HepG2 (cell line): ENCODE data around the gene MAN1B1. TPM values are rescaled to one million over a fixed set of nuclear protein-coding genes. Genes with fewer than 3 reads are reported as not detected.

Source experiments
- ATAC-seq: fragments of 200-7000 bp; cut with Tn5 transposase; 3 replicates; pipeline ENCODE4 v1.9.1; 2020; ENCODE audit warnings: mild to moderate bottlenecking, moderate library complexity
- BruUV-seq: library from RNA; stranded (reverse); fragments of 400-500 nt; replicated peaks from 2 replicates; lab custom pipeline; 2021; lab: Mats Ljungman, UMichigan
- CTCF ChIA-PET: fragments of 300-600 bp; formaldehyde crosslinking; extraction: SDS; loops from one replicate; lab custom pipeline; 2021; ENCODE audit warnings: low total read pairs, inconsistent platforms, low intra/inter-chr PET ratio; lab: Yijun Ruan, JAX
- POLR2A ChIA-PET: fragments of 350-600 bp; sonication (Branson Sonifier 250); formaldehyde crosslinking; loops from one replicate; lab custom pipeline; 2020; ENCODE audit warnings: antibody characterized with exemption, inconsistent platforms; lab: Yijun Ruan, JAX
- DNase-seq: peaks from one replicate; pipeline ENCODE4 v3.0.0-alpha.2; 2015; ENCODE audit warnings: low spot score
- FAIRE-seq: peaks from 3 replicates; lab custom pipeline; 2011; peaks lifted over from hg19 to GRCh38; lab: Jason Lieb, UNC
- H2AFZ ChIP-seq: one replicate; pipeline ENCODE4 v1.6.1; 2011; ENCODE audit warnings: low read length, inconsistent platforms
- H3K27ac ChIP-seq: fragments of 300-600 bp; 3 replicates; pipeline ENCODE4 v1.8.0; 2011; ENCODE audit warnings: mixed run types, mild to moderate bottlenecking, mixed read lengths, low read length, inconsistent platforms; ENCODE audit not compliant: insufficient read depth; ENCODE audit errors: extremely low read length
- H3K27me3 ChIP-seq, 2 experiments: fragments of 200-600 bp in 1 of 2; 2 replicates in 1 of 2; 3 replicates in 1 of 2; pipeline versions ENCODE4 v1.6.0 to v1.8.0; 2011; ENCODE audit warnings: low read length in 2 of 2, mild to moderate bottlenecking in 2 of 2, moderate library complexity in 2 of 2, inconsistent platforms in 1 of 2; ENCODE audit not compliant: insufficient read depth in 2 of 2, control insufficient read depth in 1 of 2
- H3K36me3 ChIP-seq, 2 experiments: fragments of 200-600 bp in 1 of 2; replicated peaks in 1 of 2; 2 replicates in 1 of 2; 3 replicates in 1 of 2; pipeline versions ENCODE4 v1.5.1 to v1.8.0; 2011; ENCODE audit warnings: low read length in 2 of 2, inconsistent platforms in 1 of 2; ENCODE audit not compliant: insufficient read depth in 2 of 2, control insufficient read depth in 1 of 2
- H3K4me1 ChIP-seq: 2 replicates; pipeline ENCODE4 v1.5.1; 2012; ENCODE audit warnings: low read length, inconsistent platforms; ENCODE audit not compliant: insufficient read depth
- H3K4me2 ChIP-seq: 2 replicates; pipeline ENCODE4 v1.6.0; 2011; ENCODE audit warnings: low read depth, low read length, inconsistent platforms
- H3K4me3 ChIP-seq, 3 experiments: fragments of 200-600 bp in 1 of 3; sonication (generic), shearing (Covaris generic) in 1 of 3; replicated peaks in 1 of 3; 2 replicates each; pipeline ENCODE4 v1.5.1; 2011 to 2016; ENCODE audit warnings: low read length in 3 of 3, inconsistent platforms in 2 of 3, low read depth in 2 of 3, mild to moderate bottlenecking in 2 of 3, control low read depth in 1 of 3, mixed read lengths in 1 of 3; ENCODE audit not compliant: insufficient read depth in 1 of 3
- H3K79me2 ChIP-seq: one replicate; pipeline ENCODE4 v1.6.1; 2011; ENCODE audit warnings: low read length, inconsistent platforms; ENCODE audit not compliant: insufficient read depth
- H3K9ac ChIP-seq: 2 replicates; pipeline ENCODE4 v1.6.0; 2011; ENCODE audit warnings: mild to moderate bottlenecking, low read depth, low read length, inconsistent platforms; ENCODE audit not compliant: insufficient read depth
- H3K9me3 ChIP-seq: 2 replicates; pipeline ENCODE4 v1.5.1; 2012; ENCODE audit warnings: mild to moderate bottlenecking, low read length
- H4K20me1 ChIP-seq: 2 replicates; pipeline ENCODE4 v1.6.0; 2011; ENCODE audit warnings: inconsistent platforms, mild to moderate bottlenecking, low read length, moderate library complexity; ENCODE audit not compliant: insufficient read depth
- AGO2 ChIP-seq: fragments of 200-400 bp; formaldehyde crosslinking; optimal IDR thresholded peaks from 2 replicates; pipeline ENCODE3; 2017; ENCODE audit warnings: mild to moderate bottlenecking, low read depth, low read length, moderate library complexity
- ARID3A ChIP-seq: IDR thresholded peaks from 2 replicates; pipeline ENCODE4 v1.6.1; 2012; ENCODE audit warnings: low read depth, low read length, improper control_type of control experiment
- E2F5 ChIP-seq: sonication (generic); formaldehyde crosslinking; conservative IDR thresholded peaks from 2 replicates; pipeline ENCODE4 v1.4.0; 2020; ENCODE audit warnings: missing genetic modification reagents
- GABPB1 ChIP-seq: IDR thresholded peaks from 2 replicates; pipeline ENCODE4 v1.6.1; 2016; ENCODE audit warnings: mild to moderate bottlenecking, missing genetic modification reagents, moderate library complexity, missing compliant biosample characterization
- KDM6A ChIP-seq: IDR thresholded peaks from 2 replicates; pipeline ENCODE4 v1.6.1; 2016; ENCODE audit warnings: low read depth
- KLF13 ChIP-seq: sonication (generic); formaldehyde crosslinking; IDR thresholded peaks from 2 replicates; pipeline ENCODE4 v1.4.0; 2020; ENCODE audit warnings: mild to moderate bottlenecking, missing genetic modification reagents
- MAF1 ChIP-seq: sonication (generic); formaldehyde crosslinking; IDR thresholded peaks from 2 replicates; pipeline ENCODE4 v1.5.0; 2020; ENCODE audit warnings: missing genetic modification reagents, borderline replicate concordance
- NCOA5 ChIP-seq: sonication (generic); formaldehyde crosslinking; IDR thresholded peaks from 2 replicates; pipeline ENCODE4 v1.4.0; 2020; ENCODE audit warnings: missing genetic modification reagents
- RBM39 ChIP-seq: fragments of 200-400 bp; formaldehyde crosslinking; IDR thresholded peaks from one replicate; pipeline ENCODE4 v1.6.1; 2018; ENCODE audit warnings: antibody characterized with exemption, mild to moderate bottlenecking, low read depth, low read length; ENCODE audit not compliant: poor library complexity, severe bottlenecking
- RFXAP ChIP-seq: sonication (generic); formaldehyde crosslinking; IDR thresholded peaks from 2 replicates; pipeline ENCODE4 v1.4.0; 2020; ENCODE audit warnings: missing genetic modification reagents, borderline replicate concordance
- SNAI1 ChIP-seq: sonication (generic); formaldehyde crosslinking; IDR thresholded peaks from 2 replicates; pipeline ENCODE4 v1.5.0; 2020; ENCODE audit warnings: mild to moderate bottlenecking, missing genetic modification reagents, borderline replicate concordance
- ZNF205 ChIP-seq: IDR thresholded peaks from 2 replicates; pipeline ENCODE4 v1.6.1; 2018; ENCODE audit warnings: missing biosample characterization, missing genetic modification reagents
- ZNF615 ChIP-seq: sonication (generic); formaldehyde crosslinking; IDR thresholded peaks from 2 replicates; pipeline ENCODE4 v1.5.0; 2020; ENCODE audit warnings: mild to moderate bottlenecking, missing genetic modification reagents, borderline replicate concordance
- ZNF629 ChIP-seq: sonication (generic); formaldehyde crosslinking; conservative IDR thresholded peaks from 2 replicates; pipeline ENCODE4 v1.5.0; 2020; ENCODE audit warnings: missing genetic modification reagents
- ZNF768 ChIP-seq: sonication (generic); formaldehyde crosslinking; IDR thresholded peaks from 2 replicates; pipeline ENCODE4 v1.4.0; 2020; ENCODE audit warnings: missing genetic modification reagents
- ZNF775 ChIP-seq: sonication (generic); formaldehyde crosslinking; IDR thresholded peaks from 2 replicates; pipeline ENCODE4 v1.4.0; 2020; ENCODE audit warnings: missing genetic modification reagents, mild to moderate bottlenecking, moderate library complexity, borderline replicate concordance
- ZSCAN12 ChIP-seq: sonication (generic); formaldehyde crosslinking; IDR thresholded peaks from 2 replicates; pipeline ENCODE4 v1.9.0; 2021; ENCODE audit warnings: mild to moderate bottlenecking, missing genetic modification reagents
- ZSCAN21 ChIP-seq: sonication (generic); formaldehyde crosslinking; IDR thresholded peaks from 2 replicates; pipeline ENCODE4 v1.8.0; 2022; ENCODE audit warnings: mild to moderate bottlenecking, missing genetic modification reagents, moderate library complexity, borderline replicate concordance
- WGBS: methylation state at CpG from one replicate; pipeline ENCODE4 v1.1.6; 2017; ENCODE audit warnings: low lambda C conversion rate; 5-methylcytosine and 5-hydroxymethylcytosine counted together
- in situ Hi-C: cut with HindIII; loops from 2 replicates; pipeline ENCODE4 v1.10.0; 2017; ENCODE audit warnings: low pct_unique_long_range_greater_than_20kb; ENCODE audit not compliant: extremely low pct_ligation_motif_present
- intact Hi-C: fragments of 100-400 bp; cut with micrococcal nuclease; formaldehyde crosslinking; loops from one replicate; pipeline ENCODE4 v1.10.0; 2022; ENCODE audit not compliant: unreplicated experiment
- polyA plus RNA-seq, 8 experiments: library from polyadenylated mRNA; depleted of rRNA in 3 of 8; stranded (reverse) in 7 of 8; unstranded in 1 of 8; fragments of >200 nt; fragmentation: Illumina TruSeq in 4 of 8; extraction: Trizol in 4 of 8; gene quantifications; 2 replicates each; pipeline versions ENCODE4 v1.2.1 to v1.2.3, GENCODE V29; 2011 to 2016; ENCODE audit warnings: low read depth in 4 of 8, missing spikeins in 1 of 8, mixed read lengths in 1 of 8; ENCODE audit not compliant: insufficient read depth in 1 of 8
- total RNA-seq, 5 experiments: library from RNA; depleted of rRNA; stranded (reverse); fragments of >200 nt; fragmentation: Illumina TruSeq; extraction: Trizol; gene quantifications; 2 replicates each; pipeline ENCODE4 v1.2.3, GENCODE V29; 2016; ENCODE audit warnings: low read depth in 1 of 5
- TF ChIP-seq, protein P1 (sequence below): IDR thresholded peaks from 2 replicates; pipeline ENCODE4 v1.6.1; 2016; ENCODE audit warnings: missing genetic modification reagents, missing compliant biosample characterization
- TF ChIP-seq, protein P2 (sequence below): sonication (generic); formaldehyde crosslinking; conservative IDR thresholded peaks from 2 replicates; pipeline ENCODE4 v1.8.0; 2022; ENCODE audit warnings: mild to moderate bottlenecking, moderate library complexity, missing genetic modification reagents

MAN1B1 gene
- total and polyA plus RNA-seq, 2 of the 13 experiments (the other 11 are each of a cell fraction or from before 2014, with no cell fraction given): 48.9 to 59.5 TPM

- Histone ChIP-seq H3K27me3 (peaks cover 3 to 27% of the 10 kb centered on the region in 2 experiments; a peak in 4 of 5 replicates), H3K27ac (no peak overlapping the region), H3K9ac (no peak overlapping the region), H3K4me3 (peak overlapping the region in 2 of 3 experiments; percentile 54 to 77; a peak in 4 of 6 replicates), H3K79me2 (no peaks in the 10 kb centered on the region), H3K9me3 (no peaks in the 10 kb centered on the region), H4K20me1 (peaks cover 3% of the 10 kb centered on the region; the same call in 1 of the 2 replicates), H2AFZ (no peak overlapping the region), H3K4me1 (peaks cover 25% of the 10 kb centered on the region), H3K4me2 (peak overlapping the region; percentile 84), H3K36me3 (no peaks in the 10 kb centered on the region)
- no peak for ATAC-seq
- intact Hi-C loops (no loop called here), in situ Hi-C loops (loop anchor here (10.0 kb wide), 1 partner anchor 270 kb away; no protein-coding TSS in a partner anchor)
- no peak for FAIRE-seq
- WGBS: 15% methylated on average over 9 of the region's 18 CpGs
- DNase-seq: no peak
- no TSS peak for BruUV-seq
- ChIA-PET POLR2A (no interaction called here), CTCF (interaction anchor here (2.8 kb wide), 1 partner anchor 19 kb away, joined by 16 read pairs; no protein-coding TSS in a partner anchor)
- TF ChIP-seq GABPB1 (CRISPR knock-in tag): no peak
- no peak for TF ChIP-seq ZNF205
- no peak for TF ChIP-seq ZNF775 (CRISPR knock-in tag)
- TF ChIP-seq E2F5 (CRISPR knock-in tag): no peak
- no peak for TF ChIP-seq ZSCAN12
- TF ChIP-seq, protein P1, sequence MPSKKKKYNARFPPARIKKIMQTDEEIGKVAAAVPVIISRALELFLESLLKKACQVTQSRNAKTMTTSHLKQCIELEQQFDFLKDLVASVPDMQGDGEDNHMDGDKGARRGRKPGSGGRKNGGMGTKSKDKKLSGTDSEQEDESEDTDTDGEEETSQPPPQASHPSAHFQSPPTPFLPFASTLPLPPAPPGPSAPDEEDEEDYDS (CRISPR knock-in tag): no peak
- TF ChIP-seq KDM6A (CRISPR knock-in tag): no peak
- 0 out of 2 replicates have a peak, but pooled peaks have one; percentile 18 for TF ChIP-seq ZSCAN21 (CRISPR knock-in tag)
- no peak for TF ChIP-seq RBM39
- TF ChIP-seq KLF13 (CRISPR knock-in tag): no peak
- no peak for TF ChIP-seq AGO2
- no peak for TF ChIP-seq ARID3A
- TF ChIP-seq, protein P2, sequence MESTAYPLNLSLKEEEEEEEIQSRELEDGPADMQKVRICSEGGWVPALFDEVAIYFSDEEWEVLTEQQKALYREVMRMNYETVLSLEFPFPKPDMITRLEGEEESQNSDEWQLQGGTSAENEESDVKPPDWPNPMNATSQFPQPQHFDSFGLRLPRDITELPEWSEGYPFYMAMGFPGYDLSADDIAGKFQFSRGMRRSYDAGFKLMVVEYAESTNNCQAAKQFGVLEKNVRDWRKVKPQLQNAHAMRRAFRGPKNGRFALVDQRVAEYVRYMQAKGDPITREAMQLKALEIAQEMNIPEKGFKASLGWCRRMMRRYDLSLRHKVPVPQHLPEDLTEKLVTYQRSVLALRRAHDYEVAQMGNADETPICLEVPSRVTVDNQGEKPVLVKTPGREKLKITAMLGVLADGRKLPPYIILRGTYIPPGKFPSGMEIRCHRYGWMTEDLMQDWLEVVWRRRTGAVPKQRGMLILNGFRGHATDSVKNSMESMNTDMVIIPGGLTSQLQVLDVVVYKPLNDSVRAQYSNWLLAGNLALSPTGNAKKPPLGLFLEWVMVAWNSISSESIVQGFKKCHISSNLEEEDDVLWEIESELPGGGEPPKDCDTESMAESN: no peak
- peak; percentile 52; the same call in 1 of the 2 replicates for TF ChIP-seq ZNF629 (CRISPR knock-in tag)
- TF ChIP-seq ZNF615 (CRISPR knock-in tag): no peak
- no peak for TF ChIP-seq SNAI1 (CRISPR knock-in tag)
- TF ChIP-seq RFXAP (CRISPR knock-in tag): no peak
- TF ChIP-seq MAF1 (CRISPR knock-in tag): no peak
- TF ChIP-seq NCOA5: no peak
- TF ChIP-seq ZNF768 (CRISPR knock-in tag): peak; percentile 54; the same call in 1 of the 2 replicates
Observed at GRCh38 chr9:137044502-137045177, 42.1 kb upstream of the MAN1B1 start.
